ENCODE data around the gene ZMYND8.
"Not testable (repeated sequence)": the region's sequence is repeated elsewhere in the genome, so short reads cannot be mapped to it uniquely, and the experiment has no call there.

ZMYND8 gene

GRCh38 chr20:47356526-47357295 lies at the start of gene ZMYND8:
ZMYND8 (minus strand) TSS chr20:47356699; CDS start chr20:47356670, 29 bp downstream.
- peak; percentile 92 for DNase-seq

GRCh38 chr20:47405775-47406325 lies 49.4 kb upstream of the ZMYND8 start:
- DNase-seq: no peak

- no peak for DNase-seq
Observed at GRCh38 chr20:47400685-47401084, 44.2 kb upstream of the ZMYND8 start.

GRCh38 chr20:47397652-47398301 lies 41.3 kb upstream of the ZMYND8 start:
- no peak for DNase-seq

- DNase-seq: no peak
Observed at GRCh38 chr20:47396762-47397476, 40.4 kb upstream of the ZMYND8 start.

- DNase-seq: not testable (repeated sequence)
Observed at GRCh38 chr20:47393796-47394514, 37.5 kb upstream of the ZMYND8 start.

- no peak for DNase-seq
Observed at GRCh38 chr20:47392721-47393073, 36.2 kb upstream of the ZMYND8 start.

GRCh38 chr20:47392015-47392720 lies 35.7 kb upstream of the ZMYND8 start:
- peak; percentile 50 for DNase-seq

GRCh38 chr20:47391276-47392010 lies 34.9 kb upstream of the ZMYND8 start:
- no peak for DNase-seq

- DNase-seq: no peak
Observed at GRCh38 chr20:47389867-47390347, 33.4 kb upstream of the ZMYND8 start.

- DNase-seq: not testable (repeated sequence)
Observed at GRCh38 chr20:47385968-47386367, 29.5 kb upstream of the ZMYND8 start.

- no peak for DNase-seq
Observed at GRCh38 chr20:47382746-47383415, 26.4 kb upstream of the ZMYND8 start.

- DNase-seq: no peak
Observed at GRCh38 chr20:47380481-47380880, 24.0 kb upstream of the ZMYND8 start.

- no peak for DNase-seq
Observed at GRCh38 chr20:47379433-47380150, 23.1 kb upstream of the ZMYND8 start.

GRCh38 chr20:47377122-47377722 lies 20.7 kb upstream of the ZMYND8 start:
- DNase-seq: no peak

GRCh38 chr20:47376096-47376643 lies 19.7 kb upstream of the ZMYND8 start:
- not testable (repeated sequence) for DNase-seq

- not testable (repeated sequence) for DNase-seq
Observed at GRCh38 chr20:47374121-47374520, 17.6 kb upstream of the ZMYND8 start.

- no peak for DNase-seq
Observed at GRCh38 chr20:47373206-47373733, 16.8 kb upstream of the ZMYND8 start.

Measured in NCI-H146 (cell line).